Measurements from ENCODE around the gene UNC5CL.

UNC5CL gene, protein sequence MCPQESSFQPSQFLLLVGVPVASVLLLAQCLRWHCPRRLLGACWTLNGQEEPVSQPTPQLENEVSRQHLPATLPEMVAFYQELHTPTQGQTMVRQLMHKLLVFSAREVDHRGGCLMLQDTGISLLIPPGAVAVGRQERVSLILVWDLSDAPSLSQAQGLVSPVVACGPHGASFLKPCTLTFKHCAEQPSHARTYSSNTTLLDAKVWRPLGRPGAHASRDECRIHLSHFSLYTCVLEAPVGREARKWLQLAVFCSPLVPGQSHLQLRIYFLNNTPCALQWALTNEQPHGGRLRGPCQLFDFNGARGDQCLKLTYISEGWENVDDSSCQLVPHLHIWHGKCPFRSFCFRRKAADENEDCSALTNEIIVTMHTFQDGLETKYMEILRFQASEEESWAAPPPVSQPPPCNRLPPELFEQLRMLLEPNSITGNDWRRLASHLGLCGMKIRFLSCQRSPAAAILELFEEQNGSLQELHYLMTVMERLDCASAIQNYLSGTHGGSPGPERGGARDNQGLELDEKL
- long read RNA-seq, partial matches to known transcripts: 0 of 2 reads
- long read RNA-seq, other reads (novel, unspliced or antisense): 2 of 2 reads

DNA sequence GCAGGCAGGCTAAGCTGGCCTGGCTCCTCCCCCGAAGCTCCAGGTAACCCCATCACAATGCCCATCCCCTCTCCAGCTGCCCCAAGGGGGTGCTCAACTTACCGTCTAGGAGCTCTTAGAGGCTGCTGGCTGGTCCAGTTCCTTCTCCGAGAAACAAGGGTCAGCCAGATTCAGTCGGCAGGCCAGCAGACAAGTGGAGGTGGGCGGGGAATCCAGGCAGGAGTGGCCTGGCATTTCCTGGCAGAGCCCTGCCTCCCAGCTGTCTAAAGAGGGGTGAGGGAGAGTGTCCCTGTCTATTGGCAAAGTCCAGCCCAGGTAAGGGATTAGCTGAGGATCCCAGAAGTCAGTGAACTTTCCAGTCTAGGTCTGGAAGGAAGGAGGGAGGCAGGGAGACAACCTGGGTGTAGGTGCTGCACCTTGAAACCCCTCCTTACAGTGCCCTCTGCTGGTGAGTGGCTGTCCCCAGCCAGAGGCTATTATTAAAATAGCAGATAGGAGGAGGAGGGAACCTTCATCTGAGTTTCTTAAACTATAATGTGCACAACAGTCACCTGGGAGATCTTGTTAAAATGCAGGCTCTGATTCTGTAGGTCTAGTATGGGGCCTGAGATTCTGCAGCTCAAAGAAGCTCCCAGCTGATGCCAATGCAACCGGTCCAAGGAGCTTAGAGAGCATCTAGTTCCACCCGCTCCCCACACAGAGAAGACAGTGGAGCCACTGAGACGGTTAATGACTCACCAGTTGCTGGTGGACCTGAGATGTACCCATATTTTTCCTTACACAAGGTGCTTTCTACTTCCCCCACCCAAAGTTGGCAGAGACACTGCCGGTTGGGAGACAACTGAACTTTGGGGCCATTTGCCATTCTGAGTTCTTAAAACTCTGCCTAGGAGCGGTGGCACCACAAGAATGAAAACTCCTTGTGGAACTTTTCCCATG lies at the start of gene UNC5CL:
Gene UNC5CL, minus strand, starts transcription at position 162 of the 939 bp plus-strand sequence. CDS start 4,147 bp downstream, outside the sequence.
- no peak within 1 kb of the TSS for H3K27ac ChIP-seq (replicated peaks)
- peak in 1 of 2 experiments; percentile 40 for DNase-seq (ENCODE audit: low read depth in 1 of 2, low spot score in 1 of 2)
- no peak within 1 kb of the TSS for H3K4me3 ChIP-seq (replicated peaks; ENCODE audit: insufficient read depth, low read length)
- H3K27me3 ChIP-seq (ENCODE audit: insufficient read depth, poor library complexity, severe bottlenecking): no peaks in the 10 kb centered on the region
- TF ChIP-seq, protein P1, sequence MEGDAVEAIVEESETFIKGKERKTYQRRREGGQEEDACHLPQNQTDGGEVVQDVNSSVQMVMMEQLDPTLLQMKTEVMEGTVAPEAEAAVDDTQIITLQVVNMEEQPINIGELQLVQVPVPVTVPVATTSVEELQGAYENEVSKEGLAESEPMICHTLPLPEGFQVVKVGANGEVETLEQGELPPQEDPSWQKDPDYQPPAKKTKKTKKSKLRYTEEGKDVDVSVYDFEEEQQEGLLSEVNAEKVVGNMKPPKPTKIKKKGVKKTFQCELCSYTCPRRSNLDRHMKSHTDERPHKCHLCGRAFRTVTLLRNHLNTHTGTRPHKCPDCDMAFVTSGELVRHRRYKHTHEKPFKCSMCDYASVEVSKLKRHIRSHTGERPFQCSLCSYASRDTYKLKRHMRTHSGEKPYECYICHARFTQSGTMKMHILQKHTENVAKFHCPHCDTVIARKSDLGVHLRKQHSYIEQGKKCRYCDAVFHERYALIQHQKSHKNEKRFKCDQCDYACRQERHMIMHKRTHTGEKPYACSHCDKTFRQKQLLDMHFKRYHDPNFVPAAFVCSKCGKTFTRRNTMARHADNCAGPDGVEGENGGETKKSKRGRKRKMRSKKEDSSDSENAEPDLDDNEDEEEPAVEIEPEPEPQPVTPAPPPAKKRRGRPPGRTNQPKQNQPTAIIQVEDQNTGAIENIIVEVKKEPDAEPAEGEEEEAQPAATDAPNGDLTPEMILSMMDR (IDR thresholded peaks at IDR 0.05; ENCODE audit: insufficient read depth, low read length): peak; percentile 93
- TF ChIP-seq SPI1 (IDR thresholded peaks at IDR 0.05; ENCODE audit: borderline replicate concordance, low read depth): no peak

DNA sequence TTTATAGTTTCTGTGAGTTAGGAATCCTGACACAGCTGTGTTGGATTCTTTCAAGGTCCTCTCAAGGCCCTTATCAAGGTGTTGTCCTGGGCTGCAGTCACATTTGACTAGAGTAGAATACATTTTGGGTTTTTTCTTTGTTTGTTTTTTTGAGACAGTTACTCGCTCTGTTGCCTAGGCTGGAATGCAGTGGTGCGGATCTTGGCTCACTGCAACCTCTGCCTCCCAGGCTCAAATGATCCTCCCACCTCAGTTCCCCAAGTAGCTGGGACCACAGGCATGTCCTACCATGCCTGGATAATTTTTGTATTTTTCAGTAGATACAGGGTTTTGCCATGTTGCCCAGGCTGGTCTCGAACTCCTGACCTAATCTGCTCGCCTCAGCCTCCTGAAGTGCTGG lies 49.4 kb upstream of the UNC5CL start:
- DNase-seq (ENCODE audit: low read depth in 1 of 2, low spot score in 1 of 2): no peak
- Histone ChIP-seq H3K27ac (replicated peaks) (no peak overlapping the region), H3K27me3 (ENCODE audit: insufficient read depth, poor library complexity, severe bottlenecking) (no peaks in the 10 kb centered on the region), H3K4me3 (replicated peaks; ENCODE audit: insufficient read depth, low read length) (no peak overlapping the region)
- TF ChIP-seq SPI1 (IDR thresholded peaks at IDR 0.05; ENCODE audit: borderline replicate concordance, low read depth) (no peak), POLR2AphosphoS5 (IDR thresholded peaks at IDR 0.05; ENCODE audit: low read depth) (no peak), GABPA (IDR thresholded peaks at IDR 0.05; ENCODE audit: low read depth) (no peak)
- TF ChIP-seq, protein P2, sequence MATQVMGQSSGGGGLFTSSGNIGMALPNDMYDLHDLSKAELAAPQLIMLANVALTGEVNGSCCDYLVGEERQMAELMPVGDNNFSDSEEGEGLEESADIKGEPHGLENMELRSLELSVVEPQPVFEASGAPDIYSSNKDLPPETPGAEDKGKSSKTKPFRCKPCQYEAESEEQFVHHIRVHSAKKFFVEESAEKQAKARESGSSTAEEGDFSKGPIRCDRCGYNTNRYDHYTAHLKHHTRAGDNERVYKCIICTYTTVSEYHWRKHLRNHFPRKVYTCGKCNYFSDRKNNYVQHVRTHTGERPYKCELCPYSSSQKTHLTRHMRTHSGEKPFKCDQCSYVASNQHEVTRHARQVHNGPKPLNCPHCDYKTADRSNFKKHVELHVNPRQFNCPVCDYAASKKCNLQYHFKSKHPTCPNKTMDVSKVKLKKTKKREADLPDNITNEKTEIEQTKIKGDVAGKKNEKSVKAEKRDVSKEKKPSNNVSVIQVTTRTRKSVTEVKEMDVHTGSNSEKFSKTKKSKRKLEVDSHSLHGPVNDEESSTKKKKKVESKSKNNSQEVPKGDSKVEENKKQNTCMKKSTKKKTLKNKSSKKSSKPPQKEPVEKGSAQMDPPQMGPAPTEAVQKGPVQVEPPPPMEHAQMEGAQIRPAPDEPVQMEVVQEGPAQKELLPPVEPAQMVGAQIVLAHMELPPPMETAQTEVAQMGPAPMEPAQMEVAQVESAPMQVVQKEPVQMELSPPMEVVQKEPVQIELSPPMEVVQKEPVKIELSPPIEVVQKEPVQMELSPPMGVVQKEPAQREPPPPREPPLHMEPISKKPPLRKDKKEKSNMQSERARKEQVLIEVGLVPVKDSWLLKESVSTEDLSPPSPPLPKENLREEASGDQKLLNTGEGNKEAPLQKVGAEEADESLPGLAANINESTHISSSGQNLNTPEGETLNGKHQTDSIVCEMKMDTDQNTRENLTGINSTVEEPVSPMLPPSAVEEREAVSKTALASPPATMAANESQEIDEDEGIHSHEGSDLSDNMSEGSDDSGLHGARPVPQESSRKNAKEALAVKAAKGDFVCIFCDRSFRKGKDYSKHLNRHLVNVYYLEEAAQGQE (IDR thresholded peaks at IDR 0.05; ENCODE audit: insufficient replicate concordance, low read depth): no peak
- TF ChIP-seq, protein P1 (IDR thresholded peaks at IDR 0.05; ENCODE audit: insufficient read depth, low read length): no peak

DNA sequence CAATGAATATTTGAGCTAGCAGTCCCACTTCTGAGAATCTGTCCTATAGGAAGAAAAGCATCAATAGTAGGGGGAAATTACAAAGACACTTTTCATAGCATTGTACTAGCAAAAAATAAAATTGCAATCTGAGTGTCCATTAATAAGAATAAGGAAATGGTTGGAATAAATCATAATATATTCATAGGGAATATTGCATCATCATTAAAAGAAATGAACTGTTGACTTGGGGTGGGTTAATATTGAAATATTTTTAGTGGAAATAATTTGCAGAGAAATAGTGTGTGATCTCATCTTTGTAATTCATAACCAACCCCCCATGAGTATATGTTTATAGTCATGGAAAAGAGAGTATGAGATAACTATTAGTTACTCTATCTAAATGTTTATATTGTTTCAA lies 46.2 kb upstream of the UNC5CL start:
- no peaks in the 10 kb centered on the region for H3K27me3 ChIP-seq (ENCODE audit: insufficient read depth, poor library complexity, severe bottlenecking)
- no peak overlapping the region for H3K27ac ChIP-seq (replicated peaks)
- H3K4me3 ChIP-seq (replicated peaks; ENCODE audit: insufficient read depth, low read length): no peak overlapping the region
- TF ChIP-seq, protein P1 (IDR thresholded peaks at IDR 0.05; ENCODE audit: insufficient read depth, low read length): no peak
- TF ChIP-seq POLR2AphosphoS5 (IDR thresholded peaks at IDR 0.05; ENCODE audit: low read depth) (no peak), SPI1 (IDR thresholded peaks at IDR 0.05; ENCODE audit: borderline replicate concordance, low read depth) (no peak), GABPA (IDR thresholded peaks at IDR 0.05; ENCODE audit: low read depth) (no peak)
- TF ChIP-seq, protein P2 (IDR thresholded peaks at IDR 0.05; ENCODE audit: insufficient replicate concordance, low read depth): no peak
- DNase-seq (ENCODE audit: low read depth in 1 of 2, low spot score in 1 of 2): no peak
